NOMO-1 treated with dmso at 0.1 percent for 144 hours (cell line): ENCODE measurements around the gene NRG3.

Experiments
- DNase-seq: peaks from one replicate; lab custom pipeline; 2025; ENCODE audit not compliant: unreplicated experiment; lab: John Stamatoyannopoulos, UW

NRG3 gene

DNA sequence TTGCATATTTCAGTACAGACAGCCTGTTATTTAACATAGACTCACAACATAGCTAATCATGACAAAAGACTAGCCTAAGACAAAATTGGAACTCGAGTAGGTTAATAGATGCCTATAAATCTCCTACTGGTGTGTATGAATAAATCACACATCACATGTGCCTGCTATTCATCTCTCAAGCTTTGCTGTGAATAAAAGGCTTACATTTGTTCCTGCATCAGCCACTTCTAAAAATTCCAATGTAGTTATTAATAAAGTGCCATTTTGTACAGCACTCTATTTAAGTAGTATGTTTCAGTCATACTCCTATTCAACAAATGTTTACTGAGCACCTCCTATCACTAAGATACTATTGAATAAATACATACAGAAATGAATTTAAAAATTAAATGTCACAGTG, 486.3 kb downstream of the NRG3 start:
- DNase-seq, result no peak

DNA sequence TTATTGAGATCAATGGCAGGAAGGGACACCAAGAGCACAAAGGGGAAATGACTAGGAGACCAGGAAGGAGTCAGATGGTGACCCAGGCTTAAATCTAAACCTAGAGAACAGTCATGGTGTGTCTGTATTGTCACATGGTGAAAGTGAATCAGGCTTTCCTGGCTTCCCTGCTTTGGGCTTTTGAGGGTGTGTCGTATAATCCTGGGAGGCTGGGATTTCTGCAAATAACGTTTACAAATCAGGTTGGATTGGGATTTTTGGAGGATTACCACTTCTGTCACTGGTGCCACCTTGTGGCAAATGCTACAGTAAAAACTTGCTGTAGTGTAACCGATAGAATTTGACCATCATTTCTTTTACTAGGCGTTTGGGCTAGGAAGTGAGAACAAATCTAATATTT, 502.6 kb downstream of the NRG3 start:
- no peak for DNase-seq

DNA sequence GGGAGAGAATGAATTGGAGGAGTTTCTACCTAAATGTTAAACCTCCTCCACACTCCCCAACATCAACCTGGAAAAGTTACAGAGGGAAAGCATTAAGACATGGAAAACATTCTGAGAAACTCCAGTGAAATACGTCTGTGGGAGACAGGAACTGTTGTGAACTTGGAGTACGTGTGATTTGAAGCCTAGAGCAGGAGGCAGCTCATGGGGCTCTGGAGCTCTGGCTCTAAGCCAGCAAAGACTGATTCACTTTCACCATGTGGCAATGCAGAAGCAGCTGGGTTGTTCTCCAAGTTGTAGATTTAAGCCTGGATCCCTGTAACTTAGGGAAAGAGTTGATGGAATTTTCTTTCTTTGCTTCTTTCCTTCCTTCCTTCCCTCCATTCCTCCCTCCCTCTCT, 503.2 kb downstream of the NRG3 start:
- no peak for DNase-seq

DNA sequence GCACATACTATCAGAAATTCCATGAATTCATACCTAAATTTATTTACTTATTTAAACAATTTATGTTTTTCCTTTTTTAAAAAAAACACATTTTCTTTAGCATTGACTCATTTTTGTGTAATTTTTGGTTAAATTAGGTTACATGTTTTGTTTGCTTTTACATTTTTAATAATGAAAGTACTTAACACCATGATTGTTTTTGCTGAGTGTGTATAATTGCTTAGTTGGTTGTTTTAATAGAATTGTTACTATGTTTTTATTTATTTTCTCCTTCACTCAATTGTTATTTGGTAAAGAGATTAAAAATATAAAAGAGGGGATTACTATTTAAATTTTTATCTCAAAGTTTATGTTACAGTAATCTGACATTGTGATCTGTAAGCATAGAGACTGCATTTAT, 508.4 kb downstream of the NRG3 start:
- DNase-seq, result no peak

DNA sequence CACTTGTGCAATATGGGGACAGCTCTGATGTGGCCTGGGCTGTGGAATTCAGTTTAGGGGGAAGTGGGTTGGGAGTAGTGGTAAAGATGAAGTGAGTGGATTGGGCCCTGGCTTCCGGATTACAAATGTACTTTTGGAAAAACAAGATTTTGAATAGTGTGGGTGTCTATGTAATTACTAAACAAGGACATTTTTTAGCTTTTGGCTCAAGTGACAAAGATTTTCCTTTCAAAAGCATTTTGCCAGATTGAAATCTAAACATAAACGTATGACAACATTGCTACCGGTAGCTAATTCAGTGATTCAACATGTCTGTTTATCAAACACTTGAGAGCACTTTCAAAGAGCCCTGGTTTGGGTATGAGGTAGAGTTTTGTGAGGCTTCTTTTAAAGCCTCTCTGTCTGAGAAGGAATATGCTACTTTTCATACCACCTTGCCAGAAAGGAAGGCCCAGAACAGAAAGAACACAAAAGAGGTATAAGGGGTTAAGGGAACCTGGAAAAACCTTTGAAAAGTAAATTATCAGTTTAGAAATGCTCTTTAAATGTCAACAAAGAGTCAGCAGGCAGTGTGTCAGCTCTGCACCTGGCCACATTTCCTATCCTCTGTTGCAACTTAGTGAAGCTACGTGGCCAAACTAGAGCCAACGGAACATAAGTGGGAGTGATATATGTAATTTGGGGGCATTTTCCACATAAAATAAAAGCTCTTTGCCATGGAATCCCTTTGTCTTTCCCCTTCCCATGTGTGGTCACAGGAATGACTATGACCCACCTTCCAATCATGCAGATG, 516.1 kb downstream of the NRG3 start:
- DNase-seq, result no peak

DNA sequence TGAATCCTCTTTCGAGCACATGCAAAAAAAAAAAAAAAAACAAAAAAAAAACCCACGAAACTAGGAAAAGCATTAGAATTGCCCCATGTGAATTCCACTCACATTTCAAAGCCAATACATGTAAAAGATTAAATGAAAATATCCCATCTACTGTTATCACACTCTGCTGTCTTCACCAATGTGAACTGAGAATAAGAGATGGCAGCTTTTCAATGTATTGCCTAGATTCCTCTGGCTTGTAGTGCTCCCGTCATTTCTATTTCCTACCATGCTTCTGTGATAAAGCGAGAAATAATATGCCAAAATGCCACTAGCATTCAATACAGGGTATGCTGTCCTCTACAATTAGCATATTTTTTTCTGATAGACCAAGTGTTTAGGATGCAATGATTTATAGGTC, 517.0 kb downstream of the NRG3 start:
- DNase-seq, result no peak

DNA sequence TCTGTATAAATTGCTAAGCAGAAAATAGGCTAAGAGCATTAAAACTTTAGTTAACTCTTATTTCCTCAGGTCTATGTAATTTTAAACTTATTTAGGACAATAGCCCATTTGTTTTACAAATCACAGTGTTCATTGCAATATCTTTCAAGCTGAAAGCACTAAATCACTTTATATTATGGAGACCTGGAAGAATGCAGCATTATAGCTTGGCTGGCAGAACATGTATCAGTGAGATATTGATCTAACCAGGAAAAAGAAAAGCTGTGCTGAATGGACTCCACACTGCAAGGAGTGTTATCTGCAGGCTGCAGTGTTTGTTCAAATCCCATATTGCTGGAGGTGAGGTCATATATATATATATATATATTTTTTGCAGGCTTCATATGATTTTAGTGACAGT, 517.5 kb downstream of the NRG3 start:
- no peak for DNase-seq

DNA sequence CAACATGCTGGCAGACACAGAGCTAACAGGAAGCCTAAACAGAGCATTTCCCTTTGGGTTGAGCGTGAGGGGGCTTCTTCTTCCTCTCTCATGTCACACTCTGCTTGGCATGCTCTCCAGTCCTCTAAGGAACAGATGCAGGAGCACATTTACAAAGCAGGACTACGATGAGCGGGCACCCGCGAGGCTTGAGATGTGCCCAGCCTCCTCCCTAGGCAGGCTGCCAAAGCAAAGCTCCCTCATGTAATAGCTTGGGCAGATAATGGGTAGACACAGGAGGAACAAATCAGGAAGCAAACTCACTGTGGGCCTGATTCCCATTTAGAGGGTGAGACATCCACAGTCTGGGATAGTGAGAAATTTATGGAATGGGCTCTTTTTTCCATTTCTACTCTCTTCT, 519.1 kb downstream of the NRG3 start:
- no peak for DNase-seq

DNA sequence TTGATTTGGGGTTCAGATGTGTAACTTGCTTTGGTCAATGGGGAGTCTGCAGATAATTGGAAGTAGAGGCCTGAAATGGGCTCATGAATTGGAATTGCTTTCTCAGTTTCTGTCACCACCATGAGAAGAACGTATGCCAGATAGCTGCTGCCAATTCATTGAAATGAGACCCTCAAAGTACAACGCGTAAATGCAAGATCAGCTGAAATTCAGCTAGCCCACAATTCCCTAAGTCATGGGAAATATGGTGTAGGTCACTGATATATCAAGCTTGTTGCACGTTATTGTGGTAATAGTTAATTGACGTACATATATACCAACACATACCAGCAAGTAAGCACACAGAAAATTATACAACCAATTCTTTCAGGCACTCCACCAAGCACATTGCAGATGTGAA, 520.0 kb downstream of the NRG3 start:
- DNase-seq, result no peak

DNA sequence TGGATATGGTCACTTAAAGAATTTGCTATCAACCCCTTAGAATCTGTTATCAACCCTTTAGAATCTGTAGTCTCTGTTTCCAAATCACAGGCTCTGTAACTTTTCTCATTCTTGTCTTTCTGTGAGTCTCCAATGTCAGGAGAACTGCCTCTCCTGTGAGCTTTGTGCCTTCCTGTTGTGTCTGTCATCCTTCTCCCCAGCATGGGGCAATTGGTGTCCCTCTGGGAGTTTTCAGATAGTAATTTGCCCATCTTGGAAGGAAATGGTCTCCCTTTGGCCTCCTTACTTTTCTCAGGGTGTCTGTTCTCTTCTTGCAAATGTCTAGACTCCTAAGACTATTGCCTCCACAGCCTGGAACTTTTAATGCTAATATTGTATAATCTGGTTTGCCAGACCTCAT, 521.9 kb downstream of the NRG3 start:
- DNase-seq, result no peak

DNA sequence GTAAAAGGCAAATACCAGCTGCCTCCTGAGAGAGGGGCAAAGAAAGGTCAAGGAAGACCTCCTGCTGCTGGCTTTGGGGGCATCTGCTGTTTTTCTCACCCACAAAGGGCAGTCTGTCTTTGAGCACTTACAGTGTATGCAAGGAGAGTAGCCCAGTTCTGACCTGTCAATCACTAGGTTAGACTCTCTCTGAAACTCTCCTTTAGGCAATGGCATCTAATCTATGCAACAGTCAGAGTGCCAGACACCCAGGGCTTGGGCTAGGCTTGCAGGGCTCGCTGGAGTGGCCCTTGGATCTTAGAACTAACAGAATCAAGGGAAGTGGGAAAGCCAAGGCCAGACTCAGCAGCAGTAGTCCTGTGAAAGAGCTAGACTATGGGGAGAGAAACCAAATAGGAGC, 522.9 kb downstream of the NRG3 start:
- DNase-seq, result no peak

DNA sequence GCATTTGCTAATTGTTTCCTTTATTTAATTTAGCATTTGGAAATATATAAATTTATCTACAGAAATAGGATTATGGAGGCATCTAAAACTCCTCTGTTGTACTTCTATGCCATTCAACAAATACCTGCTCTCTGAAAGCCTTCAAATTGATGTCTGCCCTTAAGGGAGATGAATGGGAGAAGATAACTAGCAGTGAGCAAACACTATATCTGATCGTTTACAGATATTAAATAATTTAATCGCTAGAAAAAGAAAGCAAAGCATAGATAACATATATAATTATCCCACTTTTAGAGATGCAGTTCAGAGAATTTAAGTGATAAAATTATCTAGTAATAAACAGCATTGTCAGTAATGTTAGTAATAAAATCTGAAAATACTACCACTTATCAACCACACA, 524.9 kb downstream of the NRG3 start:
- DNase-seq, result no peak

DNA sequence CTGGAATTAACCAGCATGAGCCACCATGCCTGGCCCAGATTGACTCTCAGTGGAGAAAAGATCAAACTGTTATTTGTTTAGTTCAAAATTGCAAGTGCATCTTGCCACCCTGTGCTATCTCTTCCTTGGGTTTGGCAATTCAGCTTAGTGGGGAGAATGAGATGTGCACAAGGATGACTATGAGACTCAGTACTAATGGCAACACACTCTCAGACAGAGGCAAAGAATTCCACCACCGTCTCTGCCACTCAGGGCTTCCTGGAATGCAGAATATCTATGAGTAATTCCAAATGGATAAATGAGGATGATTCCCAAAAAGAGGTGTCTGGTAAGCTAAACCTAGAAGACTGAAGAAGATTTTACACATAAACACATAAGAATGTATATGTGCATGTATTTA, 525.8 kb downstream of the NRG3 start:
- no peak for DNase-seq

DNA sequence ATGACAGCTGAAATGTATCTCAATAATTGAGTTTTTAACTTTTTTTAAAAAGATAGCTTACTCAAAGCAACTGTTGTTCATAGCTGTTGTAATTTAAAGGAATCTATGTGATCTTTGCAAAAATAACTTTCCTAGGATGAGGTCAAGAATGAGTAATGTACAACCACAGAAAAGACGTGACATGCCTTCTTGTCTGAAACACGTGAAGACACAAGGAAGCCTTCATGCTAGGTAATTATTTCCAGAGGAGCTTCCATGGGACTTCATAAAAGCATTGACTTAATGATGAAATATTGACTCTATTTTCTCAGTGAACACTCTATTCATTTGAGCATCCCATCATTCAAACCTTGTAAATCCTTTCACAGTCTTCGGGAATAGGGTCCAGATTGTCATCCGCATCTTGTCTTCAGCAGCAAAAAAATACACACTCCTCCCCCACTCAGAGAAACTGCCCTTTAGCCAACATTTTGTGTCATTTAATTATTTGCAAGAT, 528.0 kb downstream of the NRG3 start:
- no peak for DNase-seq

DNA sequence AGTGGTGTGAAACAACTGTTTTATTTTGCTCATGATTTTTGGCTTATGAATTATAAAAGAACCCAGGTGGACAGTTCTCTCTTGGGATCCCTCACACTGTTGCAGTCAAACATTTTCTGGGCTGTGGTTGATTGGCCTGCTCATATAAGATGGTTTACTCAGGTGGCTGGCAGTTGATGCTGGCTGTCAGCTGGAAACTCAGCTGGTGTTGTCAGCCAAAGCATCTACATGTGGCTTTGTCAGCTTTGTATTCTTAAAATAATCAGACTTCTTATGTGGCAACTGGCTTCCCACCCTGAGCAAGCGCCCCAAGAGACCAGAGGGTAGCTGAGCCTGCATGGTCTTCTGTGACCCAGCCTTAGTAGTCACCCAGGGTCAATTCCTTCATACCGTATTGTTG, 534.7 kb downstream of the NRG3 start:
- no peak for DNase-seq

DNA sequence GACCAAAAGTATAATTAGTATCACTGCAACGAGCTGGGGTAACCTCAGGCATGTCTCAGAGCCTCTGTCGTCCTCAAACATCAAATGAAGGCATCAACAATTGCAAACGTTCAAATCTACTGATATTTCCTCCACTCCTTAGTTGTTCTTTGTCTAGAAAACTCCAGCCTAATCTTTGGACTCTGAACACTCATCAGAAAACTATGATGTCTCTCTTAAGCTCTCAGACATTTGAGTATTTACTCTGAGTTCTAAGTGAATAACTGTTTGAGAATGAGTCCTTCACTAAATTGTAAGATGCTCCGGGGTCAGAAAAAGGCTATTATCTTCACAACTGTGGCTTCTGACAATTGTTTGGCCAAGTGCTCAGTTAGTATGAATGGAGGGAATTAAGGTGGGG, 536.4 kb downstream of the NRG3 start:
- DNase-seq, result no peak

DNA sequence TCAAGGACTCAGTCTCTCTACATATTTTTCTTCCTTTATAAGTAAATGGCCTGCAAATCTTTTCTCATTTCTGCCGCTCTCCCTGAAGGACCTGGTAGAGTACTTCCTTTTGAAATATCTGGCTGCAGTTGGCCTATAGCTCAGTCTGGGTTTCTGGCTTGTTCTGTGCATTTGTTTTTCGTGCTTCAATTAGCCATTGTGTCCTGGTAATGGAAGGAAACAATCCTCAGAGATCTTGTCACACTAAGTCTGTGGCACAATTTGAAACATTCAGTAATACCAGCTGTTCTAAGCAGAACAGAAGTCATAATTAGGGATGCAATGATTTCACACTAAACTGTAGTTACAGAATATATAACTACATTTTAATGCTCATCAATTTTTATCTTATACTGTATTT, 545.0 kb downstream of the NRG3 start:
- no peak for DNase-seq

DNA sequence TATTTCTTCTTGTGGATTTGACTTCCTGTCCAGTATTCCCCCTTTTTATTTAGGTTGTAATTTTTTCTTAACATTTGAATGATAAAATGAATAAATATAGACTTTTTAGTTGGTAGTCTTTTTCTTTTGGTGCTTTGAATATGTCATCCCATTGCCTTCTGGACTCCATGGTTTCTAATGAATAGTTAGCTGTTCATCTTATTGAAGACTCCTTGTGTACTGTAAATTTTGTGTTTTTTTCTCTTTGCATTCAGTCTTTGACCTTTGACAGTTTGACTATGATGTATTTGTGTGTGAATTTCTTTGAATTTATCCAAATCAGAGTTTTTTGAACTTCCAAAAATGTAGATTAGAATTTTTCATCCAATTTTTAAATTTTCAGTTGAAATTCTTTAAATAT, 554.3 kb downstream of the NRG3 start:
- no peak for DNase-seq

DNA sequence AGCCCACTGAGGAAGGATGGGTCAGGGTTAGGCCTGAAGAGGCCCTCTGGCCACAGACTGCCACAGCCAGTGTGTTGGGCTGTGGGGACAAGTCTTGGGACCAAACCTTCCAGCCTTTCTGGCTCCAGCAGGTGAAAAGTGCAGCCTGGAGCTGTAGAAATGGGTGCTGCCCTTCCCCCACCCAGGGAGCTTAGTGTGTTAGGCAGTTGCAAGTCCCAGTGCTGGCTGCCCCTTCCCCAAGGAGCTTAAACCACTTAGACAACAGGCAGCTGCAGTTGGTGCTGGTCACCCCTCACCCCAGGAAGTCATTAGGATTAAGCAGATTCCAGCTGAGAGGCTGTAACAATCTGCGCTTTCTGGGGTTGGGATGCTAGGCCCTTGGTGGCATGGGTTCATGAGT, 563.3 kb downstream of the NRG3 start:
- no peak for DNase-seq

DNA sequence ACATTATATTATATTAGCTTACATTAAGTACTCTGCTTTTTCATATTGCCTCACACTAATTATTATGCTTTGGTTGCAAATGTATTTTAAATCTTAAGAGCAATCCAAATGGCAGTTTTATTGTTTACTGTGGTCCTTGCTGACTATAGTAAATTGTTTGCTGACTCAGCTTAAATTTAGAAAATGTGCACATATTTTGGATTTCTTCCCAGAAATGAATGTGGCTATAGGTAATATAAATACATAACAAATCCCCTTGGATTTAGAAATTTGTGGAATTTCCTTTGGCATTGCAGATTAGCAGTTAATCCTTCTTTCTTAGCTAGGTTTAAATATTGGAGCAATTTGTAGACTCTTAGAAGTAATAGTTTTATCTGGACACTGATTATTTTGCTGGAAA, 565.8 kb downstream of the NRG3 start:
- DNase-seq, result no peak

DNA sequence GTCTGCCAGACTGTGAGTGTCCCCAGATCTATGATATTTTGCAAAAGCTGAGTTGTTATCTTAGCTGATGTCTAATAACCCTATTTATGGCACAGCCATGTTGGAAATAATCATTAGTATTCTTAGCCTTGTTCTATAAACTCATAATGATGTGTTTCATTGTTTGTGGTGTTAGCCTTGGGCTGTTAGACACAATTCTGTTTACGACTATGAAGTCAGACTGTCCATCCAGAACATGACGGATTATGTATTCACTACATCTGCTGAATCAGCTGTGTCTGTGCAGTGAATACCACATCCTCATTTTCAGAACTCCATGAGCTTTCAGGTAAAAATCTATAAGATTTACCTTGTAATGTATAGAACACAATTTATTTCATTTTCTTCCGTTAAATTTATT, 577.1 kb downstream of the NRG3 start:
- no peak for DNase-seq

DNA sequence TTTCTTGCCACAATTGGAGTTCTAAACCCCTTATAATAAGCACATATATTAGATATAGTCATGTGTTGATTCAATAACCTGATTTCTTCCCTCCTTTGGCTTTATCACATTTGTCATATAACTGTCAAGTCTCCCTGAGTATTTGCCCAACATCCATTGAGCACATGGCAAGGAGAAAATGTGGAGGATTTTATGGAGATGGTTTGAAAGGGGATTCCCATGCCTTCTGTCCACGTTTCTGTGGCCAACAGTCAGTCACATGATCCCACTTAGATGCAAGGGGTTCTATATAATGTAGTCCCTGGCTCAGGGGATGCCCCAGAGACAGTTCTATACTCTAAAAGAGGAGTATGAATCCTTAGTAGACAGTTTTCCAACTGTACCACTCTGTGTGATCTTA, 577.7 kb downstream of the NRG3 start:
- no peak for DNase-seq

DNA sequence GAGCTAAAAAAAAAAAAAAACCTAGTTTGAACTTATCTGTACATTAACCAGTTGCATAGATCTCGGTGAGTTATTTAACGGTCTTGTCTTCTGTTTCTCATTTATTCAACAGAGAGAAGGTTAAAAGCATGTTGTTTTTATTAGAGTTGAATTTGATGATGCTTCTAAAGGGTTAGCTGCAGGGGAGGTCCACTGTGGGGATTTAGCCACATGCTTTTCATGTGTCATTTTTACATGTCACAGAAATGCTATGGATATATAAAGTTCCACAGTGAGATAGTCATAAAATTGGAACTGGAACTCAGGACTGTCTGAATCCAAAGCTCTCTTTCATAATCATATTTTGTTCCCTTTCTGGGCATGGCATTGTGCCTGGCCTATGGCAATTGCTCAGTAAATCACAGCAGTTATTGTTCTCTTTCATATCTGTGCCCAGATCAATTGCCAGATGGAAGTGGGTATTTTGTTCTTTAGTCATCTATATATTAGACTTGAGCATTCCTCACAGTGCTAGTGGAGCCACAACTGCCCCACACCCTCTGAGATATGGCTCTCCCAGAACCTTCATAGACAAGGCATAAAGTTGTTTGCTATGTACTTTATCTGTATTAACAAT, 578.8 kb downstream of the NRG3 start:
- DNase-seq, result no peak
